ENCODE results near the gene TRAF2.

DNA sequence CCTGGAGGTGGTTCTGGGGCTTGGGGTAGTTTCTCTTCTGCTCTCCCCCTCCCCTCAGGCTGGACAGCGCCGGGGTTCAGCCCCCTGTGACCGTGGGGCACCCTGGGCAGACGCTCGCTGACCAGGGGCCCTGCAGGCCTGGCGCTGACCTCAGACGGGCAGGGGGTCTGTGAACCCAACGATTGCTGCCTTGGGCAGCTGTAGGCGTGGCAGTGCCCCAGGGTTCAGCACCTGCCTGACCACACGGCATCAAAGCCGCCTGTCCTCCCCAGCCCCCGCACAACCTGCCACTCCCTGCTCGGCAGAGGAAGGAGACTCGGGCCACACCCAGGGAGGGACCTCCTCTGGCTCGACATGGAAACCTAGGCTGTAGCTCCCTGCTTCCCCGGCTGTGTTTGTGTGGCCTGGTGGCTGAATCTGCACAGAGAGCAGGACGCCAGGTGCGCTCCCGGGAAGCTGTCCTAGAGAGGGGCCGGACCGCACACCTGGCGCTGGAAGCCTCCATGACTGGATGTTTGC lies 77.9 kb downstream of the TRAF2 start:
- no peak for TF ChIP-seq GATA3 (IDR thresholded peaks at IDR 0.05; ENCODE audit: low read depth, low read length)
- no peak for TF ChIP-seq GATA2 (IDR thresholded peaks at IDR 0.05; ENCODE audit: low read depth, low read length)

Measured in SH-SY5Y (cell line).